ENCODE results near the gene SLC22A31.
A peak's percentile ranks its signal among the peaks of the same experiment; 100 is the strongest.
"Not testable (repeated sequence)": the region's sequence is repeated elsewhere in the genome, so short reads cannot be mapped to it uniquely, and the experiment has no call there.

SLC22A31 gene

DNA sequence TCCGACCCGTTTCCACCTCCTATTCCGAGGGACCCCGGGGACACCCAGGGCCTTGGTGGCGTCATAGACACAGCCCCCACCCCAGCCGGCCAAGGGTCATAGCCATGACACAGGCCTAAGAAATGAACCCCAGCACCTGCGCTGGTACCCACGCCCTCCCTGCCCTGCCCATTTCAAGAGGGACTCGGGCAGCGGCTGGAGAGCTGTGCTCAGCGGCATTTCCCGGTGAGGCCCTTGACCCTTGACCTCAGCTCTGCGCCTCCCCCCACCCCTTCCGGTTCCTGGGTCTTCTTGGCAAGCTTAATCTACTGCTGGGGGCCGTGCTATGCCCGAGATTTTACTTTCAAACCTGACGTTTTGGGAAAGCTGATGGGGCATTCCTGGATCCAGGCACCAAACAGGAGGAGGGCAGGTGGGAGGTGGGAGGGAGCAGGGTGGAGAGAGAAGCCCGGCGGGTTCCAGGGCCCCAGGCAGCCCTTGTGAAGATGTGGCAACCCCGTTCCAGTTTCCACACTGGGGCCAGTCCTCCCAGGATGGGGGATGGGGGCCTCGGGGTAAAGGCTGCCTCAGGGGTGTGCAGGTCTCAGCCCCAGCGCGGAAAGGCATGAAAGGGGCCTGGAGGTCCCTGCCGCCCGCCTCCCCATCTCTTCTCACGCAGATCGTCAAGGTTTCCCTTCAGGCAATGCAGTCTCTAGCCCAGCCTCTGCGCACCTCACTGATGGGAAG, at the start of gene SLC22A31:
Gene SLC22A31 (minus strand): TSS at position 414 of the 726 bp plus-strand sequence. CDS start 36 bp downstream, at position 378.
- peak; percentile 15 for DNase-seq

DNA sequence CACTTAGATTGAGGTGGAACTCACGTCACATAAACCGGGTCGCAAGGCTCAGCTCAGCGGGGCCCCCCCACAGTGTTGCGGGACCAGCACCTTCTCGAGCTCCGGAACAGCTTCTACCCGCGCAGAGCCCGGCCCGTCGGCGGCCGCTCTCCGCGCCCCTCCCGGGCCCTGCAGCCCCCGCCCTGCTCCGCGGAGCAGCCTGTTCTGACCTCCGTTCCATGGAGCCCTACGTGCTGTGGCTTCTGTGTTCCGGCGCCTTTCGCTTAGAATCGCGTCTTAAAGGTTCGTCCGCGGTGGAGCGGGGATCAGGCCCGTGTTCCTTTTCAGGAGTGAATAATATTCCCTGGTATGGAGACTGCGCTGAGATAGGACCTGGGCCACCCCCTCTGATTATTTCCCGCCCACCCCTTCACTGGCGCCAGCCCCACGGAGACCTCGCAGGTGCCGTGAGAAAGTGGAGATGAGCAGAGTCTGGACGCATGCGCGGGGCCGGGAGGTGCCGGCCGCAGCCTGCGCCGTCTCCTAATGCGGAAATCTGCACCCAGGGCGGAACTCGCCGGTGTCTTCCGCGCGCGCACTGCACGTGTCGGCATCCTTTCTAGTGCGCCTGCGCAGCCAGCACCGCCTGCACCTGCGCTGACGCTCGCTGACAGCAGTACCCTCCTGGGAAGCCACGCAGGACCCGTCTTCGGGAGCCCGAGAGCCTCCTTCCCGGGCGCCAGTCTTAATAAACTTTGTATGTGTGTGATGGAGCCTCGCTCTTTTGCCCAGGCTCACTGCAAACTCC, 48.1 kb upstream of the SLC22A31 start:
- peak; percentile 45 for DNase-seq

GRCh38 chr16:89247734-89248075, 47.4 kb upstream of the SLC22A31 start:
- not testable (repeated sequence) for DNase-seq

DNA sequence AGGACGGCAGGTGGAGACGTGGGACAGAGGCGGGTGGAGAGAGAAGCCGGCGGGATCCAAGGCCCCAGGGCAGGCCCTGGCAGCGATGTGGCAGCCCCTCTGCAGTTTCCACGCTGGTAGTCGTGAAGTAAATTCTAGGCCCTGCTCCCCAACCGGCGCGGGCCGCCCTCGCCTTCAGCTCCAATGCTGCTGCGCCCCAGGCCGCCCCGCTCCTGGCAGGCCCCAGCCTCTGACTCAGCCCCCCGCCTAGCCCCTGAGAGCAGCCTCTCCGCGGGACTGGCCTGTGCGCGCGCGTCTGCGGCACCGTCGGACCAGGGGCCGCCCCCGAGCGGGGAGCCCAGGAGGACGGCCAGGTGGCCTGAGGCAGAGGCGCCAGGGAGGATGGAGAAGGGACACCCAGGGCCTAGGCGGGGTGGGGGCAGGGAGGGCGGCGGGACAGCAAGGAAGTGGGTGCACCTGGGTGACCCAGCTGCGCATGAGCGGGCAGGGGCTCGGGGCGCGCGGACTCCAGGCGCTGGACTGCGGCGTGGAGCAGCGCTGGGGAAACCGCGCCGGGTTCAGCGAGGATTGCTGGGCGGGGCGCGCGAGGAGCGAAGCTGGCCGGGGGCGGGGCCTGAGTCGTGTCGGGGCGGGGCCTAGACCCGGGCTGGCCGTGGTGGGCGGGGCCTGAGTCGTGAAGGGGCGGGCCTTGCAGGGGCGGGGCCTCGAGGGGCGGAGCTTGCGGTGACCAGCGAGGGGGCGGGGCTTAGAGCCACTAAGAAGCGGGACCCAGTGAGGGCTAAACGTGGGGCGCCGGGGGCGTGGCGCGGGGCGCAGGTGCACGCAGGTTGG, 46.8 kb upstream of the SLC22A31 start:
- DNase-seq = peak; percentile 88

- DNase-seq = no peak
These were observed 46.1 kb upstream of the SLC22A31 start for GRCh38 chr16:89246383-89246902.

GRCh38 chr16:89244754-89245153, 44.4 kb upstream of the SLC22A31 start:
- no peak for DNase-seq

GRCh38 chr16:89244264-89244663, 43.9 kb upstream of the SLC22A31 start:
- not testable (repeated sequence) for DNase-seq

GRCh38 chr16:89243664-89244063, 43.3 kb upstream of the SLC22A31 start:
- no peak for DNase-seq

DNA sequence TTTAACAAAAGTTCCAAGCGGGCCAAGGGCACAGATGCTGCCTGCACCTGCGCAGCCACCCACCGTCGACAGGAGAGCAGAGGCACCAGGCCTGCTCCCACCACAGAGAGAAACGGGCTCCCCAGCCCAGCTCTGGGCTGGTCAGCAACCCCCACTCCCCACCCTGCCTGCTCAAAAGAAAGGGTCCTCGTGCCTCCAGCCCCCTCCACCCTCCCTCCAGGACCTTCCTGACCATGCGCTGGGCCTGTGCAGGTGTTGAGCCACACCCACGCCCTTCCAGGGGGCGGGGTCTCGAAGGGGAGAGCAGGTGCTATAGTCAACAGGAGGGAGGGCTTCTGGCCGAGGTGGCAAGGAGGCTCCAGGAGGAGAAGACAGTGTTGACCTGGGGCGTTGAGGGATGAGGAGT, 42.5 kb upstream of the SLC22A31 start:
- no peak for DNase-seq

DNA sequence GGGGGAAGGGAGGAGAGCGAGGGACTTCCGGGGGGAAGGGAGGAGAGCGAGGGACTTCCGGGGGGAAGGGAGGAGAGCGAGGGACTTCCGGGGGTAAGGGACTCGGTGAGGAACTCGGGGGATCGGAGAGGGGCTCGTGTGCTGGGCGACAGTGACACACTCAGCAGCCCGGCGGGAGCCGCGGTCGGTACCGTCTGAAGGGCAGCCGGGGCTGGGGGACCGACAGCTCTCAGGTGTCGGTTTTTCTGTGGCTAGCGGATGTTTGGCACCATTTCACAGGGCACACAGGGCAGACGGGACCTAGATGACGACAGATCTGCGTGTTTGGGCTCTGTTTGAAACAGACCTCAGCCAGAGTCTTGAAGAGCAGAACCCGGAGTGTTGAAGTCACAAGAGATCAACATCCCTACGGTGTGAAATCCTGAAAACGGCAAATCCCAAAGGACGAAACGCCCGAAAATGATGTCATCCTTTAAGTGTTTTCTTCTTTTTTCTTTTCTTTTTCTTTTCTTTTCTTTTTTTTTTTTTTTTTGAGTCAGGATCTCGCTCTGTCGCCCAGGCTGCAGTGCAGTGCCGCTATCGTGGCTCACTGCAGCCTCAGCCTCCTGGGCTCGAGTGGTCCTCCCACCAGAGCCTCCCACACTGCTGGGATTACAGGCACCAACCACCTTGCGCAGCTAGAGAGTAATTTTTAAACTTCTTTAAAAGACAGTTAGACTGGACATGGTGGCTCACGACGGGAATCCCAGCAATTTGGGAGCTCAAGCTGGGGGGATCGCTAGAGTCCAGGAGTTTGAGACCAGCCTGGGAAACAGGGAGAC, 41.1 kb upstream of the SLC22A31 start:
- peak; percentile 90 for DNase-seq

DNA sequence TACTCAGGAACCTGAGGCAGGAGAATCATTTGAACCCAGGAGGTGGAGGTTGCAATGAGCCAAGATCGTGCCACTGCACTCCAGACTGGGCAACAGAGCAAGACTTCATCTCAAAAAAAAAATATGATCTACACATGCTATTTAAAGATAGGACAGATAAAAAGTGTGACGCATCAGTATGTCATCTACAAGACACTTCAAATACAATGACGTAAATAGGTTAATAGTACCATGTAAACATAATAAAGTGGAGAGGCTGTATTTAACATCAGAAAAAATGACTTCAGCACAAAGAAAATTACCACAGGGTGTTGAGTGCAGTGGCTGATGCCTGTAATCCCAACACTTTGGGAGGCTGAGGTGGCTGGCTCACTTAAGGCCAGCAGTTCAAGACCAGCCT, 37.4 kb upstream of the SLC22A31 start:
- DNase-seq = no peak

DNA sequence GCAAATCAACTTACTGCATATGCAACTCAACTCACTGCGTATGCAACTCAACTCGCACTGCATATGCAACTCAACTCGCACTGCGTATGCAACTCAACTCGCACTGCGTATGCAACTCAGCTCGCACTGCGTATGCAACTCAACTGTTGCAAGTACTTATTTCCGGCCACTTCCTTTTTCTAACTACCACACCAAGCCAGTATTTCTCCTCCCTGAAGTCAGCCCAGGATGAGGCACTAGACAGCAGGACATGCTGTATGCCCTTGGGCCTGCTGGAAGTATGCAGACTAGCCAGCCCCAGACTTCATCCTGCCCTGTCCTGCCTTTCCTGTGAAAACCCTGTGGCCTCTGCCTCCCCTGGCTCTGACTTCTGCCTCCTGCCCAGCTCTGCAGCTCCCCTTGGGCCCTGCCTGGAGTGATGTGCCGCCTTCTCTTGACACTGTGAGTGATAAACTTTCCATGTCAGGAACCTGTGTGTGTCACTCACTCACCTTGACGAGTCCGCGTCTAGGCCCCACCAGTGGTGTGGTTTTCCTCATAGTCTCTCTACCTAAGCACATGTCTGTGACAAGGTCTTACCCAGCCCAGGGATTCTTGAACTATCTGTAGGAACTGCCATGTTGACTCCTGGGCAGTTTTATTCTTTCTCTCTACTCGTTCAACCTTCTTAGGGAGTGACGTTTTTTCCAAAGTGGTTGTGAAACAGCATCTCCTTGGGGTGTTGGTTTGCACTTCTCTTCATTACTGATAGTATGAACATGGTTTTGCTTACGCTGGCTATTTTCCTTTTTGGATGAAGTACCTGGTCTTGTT, 33.5 kb upstream of the SLC22A31 start:
- no peak for DNase-seq

DNA sequence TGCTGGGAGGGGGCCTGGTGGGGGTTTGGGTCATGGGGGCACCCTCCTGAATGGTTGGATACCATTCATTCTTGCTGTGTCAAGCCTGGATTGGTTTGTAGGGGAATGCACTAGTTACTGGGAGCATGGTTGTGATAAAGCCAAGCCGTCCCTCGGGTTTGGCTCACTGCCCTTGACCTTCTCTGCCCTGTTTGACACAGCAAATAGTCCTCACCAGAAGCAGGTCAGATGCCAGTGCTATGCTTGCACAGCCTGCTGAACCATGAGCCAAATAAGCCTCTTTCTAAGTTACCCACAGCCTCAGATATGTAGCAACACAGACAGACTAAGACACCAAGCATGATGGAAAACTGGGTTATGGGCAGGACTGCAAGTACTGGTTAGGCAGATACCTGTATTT, 31.8 kb upstream of the SLC22A31 start:
- DNase-seq = no peak

GRCh38 chr16:89230255-89230654, 29.9 kb upstream of the SLC22A31 start:
- no peak for DNase-seq

DNA sequence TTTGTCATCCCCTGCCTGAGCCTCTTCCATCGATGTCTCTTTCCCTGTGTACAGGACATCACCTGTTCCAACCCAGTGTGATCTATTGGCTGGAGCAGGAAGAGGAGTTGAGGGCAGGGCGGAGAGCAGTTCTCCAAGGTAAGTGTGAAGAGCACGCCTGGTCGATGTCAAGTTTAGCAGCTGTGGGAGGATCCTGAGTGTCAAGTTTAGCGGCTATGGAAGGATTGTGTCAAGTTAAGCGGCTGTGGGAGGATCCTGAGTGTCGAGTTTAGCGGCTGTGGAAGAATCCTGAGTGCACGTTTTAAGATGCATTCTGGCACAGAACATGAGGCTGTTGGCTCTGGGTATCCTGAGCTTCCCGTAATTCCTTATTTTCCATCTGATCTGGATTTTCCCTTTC, 24.3 kb upstream of the SLC22A31 start:
- no peak for DNase-seq

GRCh38 chr16:89222931-89223330, 22.6 kb upstream of the SLC22A31 start:
- no peak for DNase-seq

- DNase-seq = no peak
These were observed 21.3 kb upstream of the SLC22A31 start for GRCh38 chr16:89221604-89222003.

GRCh38 chr16:89219365-89219764, 19.0 kb upstream of the SLC22A31 start:
- DNase-seq = no peak

DNA sequence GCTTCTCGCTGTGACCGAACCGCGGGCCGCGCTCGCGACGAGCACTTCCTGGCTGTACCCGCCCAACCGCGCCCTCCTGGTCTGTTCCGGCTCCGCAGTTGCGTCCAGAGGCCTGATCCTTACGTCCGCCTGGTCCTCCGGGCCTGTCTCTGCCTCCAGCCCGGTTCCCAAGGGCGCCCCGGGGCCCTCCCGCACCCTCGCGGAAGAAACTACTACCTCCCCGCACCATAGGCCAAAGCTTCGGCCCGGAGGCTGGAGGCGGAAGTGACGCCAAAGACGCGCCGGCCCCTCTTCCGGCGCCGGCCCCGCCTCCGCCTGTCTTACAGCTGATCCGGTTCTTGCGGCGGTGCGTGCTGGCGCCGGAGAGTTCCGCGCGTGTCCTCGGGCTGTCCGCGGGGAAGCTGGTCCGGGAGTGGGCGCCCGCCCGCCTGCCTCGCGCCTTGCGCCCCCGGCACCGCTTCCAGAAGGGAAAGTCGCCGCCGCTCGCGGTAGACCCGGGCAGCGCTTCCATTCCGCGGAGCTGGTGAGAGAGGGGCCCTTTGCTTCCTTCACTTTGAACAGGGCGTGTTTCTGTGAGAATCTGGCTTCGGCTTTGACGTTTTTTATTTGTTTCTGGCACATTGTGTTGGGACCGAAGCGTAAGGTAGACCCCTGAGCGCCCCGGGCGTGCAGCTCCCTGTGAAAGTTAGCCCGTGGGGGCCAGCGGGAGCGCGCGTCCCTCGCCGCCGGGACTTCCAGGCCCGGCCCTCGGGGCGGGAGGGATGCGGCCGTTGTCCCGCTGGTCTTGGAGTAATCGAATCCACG, 17.3 kb upstream of the SLC22A31 start, which contains the start of gene ZNF778:
Gene ZNF778 (plus strand): TSS at position 316 of the 804 bp plus-strand sequence. CDS start 3,425 bp downstream, outside the sequence.
- peak; percentile 85 for DNase-seq

DNA sequence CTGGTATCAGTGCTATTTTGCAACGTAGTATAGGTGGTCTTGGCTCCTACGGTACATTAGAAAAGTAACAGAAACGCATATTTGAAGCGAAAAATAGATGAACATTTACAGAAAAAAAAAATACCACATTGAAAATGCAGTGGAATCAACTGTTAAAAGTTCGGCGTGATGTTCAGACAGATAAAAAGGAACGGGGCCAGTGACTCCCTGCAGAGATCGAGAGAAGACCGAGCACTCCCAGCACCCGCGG, 16.7 kb upstream of the SLC22A31 start:
- DNase-seq = no peak
